ENCODE results near the gene SOAT1.

- TF ChIP-seq, protein P1, sequence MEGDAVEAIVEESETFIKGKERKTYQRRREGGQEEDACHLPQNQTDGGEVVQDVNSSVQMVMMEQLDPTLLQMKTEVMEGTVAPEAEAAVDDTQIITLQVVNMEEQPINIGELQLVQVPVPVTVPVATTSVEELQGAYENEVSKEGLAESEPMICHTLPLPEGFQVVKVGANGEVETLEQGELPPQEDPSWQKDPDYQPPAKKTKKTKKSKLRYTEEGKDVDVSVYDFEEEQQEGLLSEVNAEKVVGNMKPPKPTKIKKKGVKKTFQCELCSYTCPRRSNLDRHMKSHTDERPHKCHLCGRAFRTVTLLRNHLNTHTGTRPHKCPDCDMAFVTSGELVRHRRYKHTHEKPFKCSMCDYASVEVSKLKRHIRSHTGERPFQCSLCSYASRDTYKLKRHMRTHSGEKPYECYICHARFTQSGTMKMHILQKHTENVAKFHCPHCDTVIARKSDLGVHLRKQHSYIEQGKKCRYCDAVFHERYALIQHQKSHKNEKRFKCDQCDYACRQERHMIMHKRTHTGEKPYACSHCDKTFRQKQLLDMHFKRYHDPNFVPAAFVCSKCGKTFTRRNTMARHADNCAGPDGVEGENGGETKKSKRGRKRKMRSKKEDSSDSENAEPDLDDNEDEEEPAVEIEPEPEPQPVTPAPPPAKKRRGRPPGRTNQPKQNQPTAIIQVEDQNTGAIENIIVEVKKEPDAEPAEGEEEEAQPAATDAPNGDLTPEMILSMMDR (IDR thresholded peaks at IDR 0.05), result peak; percentile 41 to 75 (median 60)
- no peak for TF ChIP-seq EP300 (IDR thresholded peaks at IDR 0.05)
- TF ChIP-seq POLR2AphosphoS5 (IDR thresholded peaks at IDR 0.05), result no peak
Observed at GRCh38 chr1:179369751-179370341, 76.2 kb downstream of the SOAT1 start.

Measured in sigmoid colon (tissue), 4 donors.